ENCODE results near the gene SLC39A8. TPM values are rescaled to one million over a fixed set of nuclear protein-coding genes. Genes with fewer than 3 reads are reported as not detected.

SLC39A8 gene
- total RNA-seq (ENCODE audit: low replicate concordance): 6.9 and 7.3 TPM in 2 replicates

- Mint-ChIP-seq H3K9me3 (no peaks in the 10 kb centered on the region), H3K36me3 (no peaks in the 10 kb centered on the region), H3K27me3 (ENCODE audit: insufficient read depth, low read depth) (peaks cover 2% of the 10 kb centered on the region), H3K27ac (peak within 1 kb of the TSS; percentile 0), H3K4me1 (peaks cover 12% of the 10 kb centered on the region), H3K4me3 (peak within 1 kb of the TSS; percentile 88)
- H3K36me3 ChIP-seq: no peaks in the 10 kb centered on the region
- peaks cover 16% of the 10 kb centered on the region for H3K4me1 ChIP-seq
- peak; percentile 74 for TF ChIP-seq CTCF (IDR thresholded peaks at IDR 0.05)
- TF ChIP-seq EZH2 (IDR thresholded peaks at IDR 0.05): no peak
- H3K4me3 ChIP-seq: peak within 1 kb of the TSS; percentile 56
- H3K9ac ChIP-seq: no peak within 1 kb of the TSS
- H3K9me3 ChIP-seq (ENCODE audit: low read depth): no peaks in the 10 kb centered on the region
- no peaks in the 10 kb centered on the region for H4K20me1 ChIP-seq (ENCODE audit: low read depth)
- H3F3A ChIP-seq (ENCODE audit: low read depth): peaks cover 27% of the 10 kb centered on the region
- DNase-seq (ENCODE audit: low spot score): peak; percentile 91
- H3K4me2 ChIP-seq: peak within 1 kb of the TSS; percentile 84
- H2AFZ ChIP-seq (replicated peaks): peak within 1 kb of the TSS; percentile 93
- no peak within 1 kb of the TSS for H3K27ac ChIP-seq
- peaks cover 51% of the 10 kb centered on the region for H3K27me3 ChIP-seq
- H3K79me2 ChIP-seq (ENCODE audit: low read depth): no peaks in the 10 kb centered on the region
Measured at GRCh38 chr4:102344954-102345794, at the start of gene SLC39A8. Gene SLC39A8, minus strand, starts transcription at chr4:102345482. Its CDS starts 820 bp downstream, at chr4:102344662.

- Histone ChIP-seq H2AFZ (replicated peaks) (peak overlapping the region; percentile 84), H3K27ac (no peak overlapping the region), H3K79me2 (ENCODE audit: low read depth) (no peaks in the 10 kb centered on the region), H3K4me3 (no peak overlapping the region), H3K4me2 (no peak overlapping the region), H3K27me3 (no peaks in the 10 kb centered on the region), H3K36me3 (no peaks in the 10 kb centered on the region), H3K9ac (no peak overlapping the region), H4K20me1 (ENCODE audit: low read depth) (no peaks in the 10 kb centered on the region), H3K9me3 (ENCODE audit: low read depth) (no peaks in the 10 kb centered on the region), H3K4me1 (peaks cover 9% of the 10 kb centered on the region), H3F3A (ENCODE audit: low read depth) (no peaks in the 10 kb centered on the region)
- no peaks in the 10 kb centered on the region for H3K36me3 Mint-ChIP-seq
- H3K9me3 Mint-ChIP-seq: no peaks in the 10 kb centered on the region
- no peak overlapping the region for H3K27ac Mint-ChIP-seq
- H3K4me1 Mint-ChIP-seq: peaks cover 2% of the 10 kb centered on the region
- H3K4me3 Mint-ChIP-seq: no peak overlapping the region
- DNase-seq (ENCODE audit: low spot score): peak; percentile 2
- TF ChIP-seq CTCF (IDR thresholded peaks at IDR 0.05) (no peak), EZH2 (IDR thresholded peaks at IDR 0.05) (no peak)
- H3K27me3 Mint-ChIP-seq (ENCODE audit: insufficient read depth, low read depth): no peaks in the 10 kb centered on the region
Measured at GRCh38 chr4:102392033-102392744, 46.9 kb upstream of the SLC39A8 start.

GRCh38 chr4:102390438-102390837 lies 45.2 kb upstream of the SLC39A8 start:
- Histone ChIP-seq H3K9ac (no peak overlapping the region), H3K79me2 (ENCODE audit: low read depth) (no peaks in the 10 kb centered on the region), H2AFZ (replicated peaks) (no peak overlapping the region), H3F3A (ENCODE audit: low read depth) (no peaks in the 10 kb centered on the region), H4K20me1 (ENCODE audit: low read depth) (no peaks in the 10 kb centered on the region), H3K27me3 (no peaks in the 10 kb centered on the region), H3K9me3 (ENCODE audit: low read depth) (no peaks in the 10 kb centered on the region), H3K4me1 (peaks cover 9% of the 10 kb centered on the region), H3K4me2 (no peak overlapping the region), H3K36me3 (no peaks in the 10 kb centered on the region), H3K27ac (no peak overlapping the region), H3K4me3 (no peak overlapping the region)
- H3K27me3 Mint-ChIP-seq (ENCODE audit: insufficient read depth, low read depth): peaks cover 2% of the 10 kb centered on the region
- no peak for DNase-seq (ENCODE audit: low spot score)
- H3K27ac Mint-ChIP-seq: no peak overlapping the region
- TF ChIP-seq CTCF (IDR thresholded peaks at IDR 0.05) (no peak), EZH2 (IDR thresholded peaks at IDR 0.05) (no peak), EZH2phosphoT487 (IDR thresholded peaks at IDR 0.05) (no peak)
- H3K4me1 Mint-ChIP-seq: peaks cover 2% of the 10 kb centered on the region
- H3K9me3 Mint-ChIP-seq: no peaks in the 10 kb centered on the region
- H3K4me3 Mint-ChIP-seq: no peak overlapping the region
- no peaks in the 10 kb centered on the region for H3K36me3 Mint-ChIP-seq

Measured in neural progenitor cell (in vitro differentiated cells).